NCI-H460 (cell line): ENCODE data around the gene ACVR1B. TPM values are rescaled to one million over a fixed set of nuclear protein-coding genes. Genes with fewer than 3 reads are reported as not detected.

Experiments
- DNase-seq: peaks from one replicate; pipeline ENCODE4 v3.0.0-alpha.2; 2016; ENCODE audit warnings: low read depth; ENCODE audit errors: extremely low read depth
- total RNA-seq: library from RNA; depleted of rRNA; stranded (reverse); fragments of >200 nt; shearing (Covaris generic); gene quantifications from 2 replicates; pipeline ENCODE4 v1.2.3, GENCODE V29; 2014

ACVR1B gene
- total RNA-seq, 1 experiment from 2014 or later, result 7.7 TPM

DNA sequence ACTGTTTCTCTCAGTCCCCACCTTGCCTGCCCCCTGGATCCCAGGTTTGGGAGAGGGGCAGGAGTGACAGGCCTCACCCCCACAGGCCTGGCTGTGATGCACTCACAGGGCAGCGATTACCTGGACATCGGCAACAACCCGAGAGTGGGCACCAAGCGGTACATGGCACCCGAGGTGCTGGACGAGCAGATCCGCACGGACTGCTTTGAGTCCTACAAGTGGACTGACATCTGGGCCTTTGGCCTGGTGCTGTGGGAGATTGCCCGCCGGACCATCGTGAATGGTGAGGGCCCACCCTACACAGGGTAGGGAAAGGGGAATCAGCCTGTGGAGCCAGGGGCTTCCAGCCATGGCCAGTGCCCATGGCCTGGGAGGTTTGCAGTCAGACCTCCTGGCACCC, 35.5 kb upstream of the ACVR1B start:
- no peak for DNase-seq

DNA sequence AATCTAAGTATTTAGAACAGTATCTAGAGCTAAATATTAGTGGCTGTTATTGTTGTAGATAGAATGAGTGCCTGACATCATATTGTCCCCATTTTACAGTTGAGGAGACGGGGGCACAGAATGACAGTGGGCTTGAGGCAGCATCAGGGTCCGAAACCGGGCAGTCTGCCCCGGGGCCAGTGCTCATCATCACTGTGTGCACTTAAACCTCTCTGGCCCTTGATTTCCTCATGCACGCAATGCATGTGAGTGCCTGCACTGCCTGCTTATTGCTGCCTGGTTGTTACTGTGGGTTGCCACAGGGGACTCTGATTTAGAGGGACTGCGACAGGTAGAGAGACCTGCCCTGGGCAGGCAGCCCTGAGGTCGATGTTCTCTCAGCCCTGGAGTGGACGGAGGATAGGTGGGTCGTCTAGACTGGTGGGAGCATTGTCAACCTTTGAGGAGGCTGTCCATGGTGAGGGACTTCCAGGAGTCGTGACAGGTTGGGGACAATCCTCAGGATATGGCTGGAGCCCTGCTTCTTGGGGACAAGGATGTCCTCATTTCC, 34.4 kb upstream of the ACVR1B start:
- no peak for DNase-seq

- DNase-seq, result no peak
These were observed 33.6 kb upstream of the ACVR1B start for GRCh38 chr12:51917746-51918453.

DNA sequence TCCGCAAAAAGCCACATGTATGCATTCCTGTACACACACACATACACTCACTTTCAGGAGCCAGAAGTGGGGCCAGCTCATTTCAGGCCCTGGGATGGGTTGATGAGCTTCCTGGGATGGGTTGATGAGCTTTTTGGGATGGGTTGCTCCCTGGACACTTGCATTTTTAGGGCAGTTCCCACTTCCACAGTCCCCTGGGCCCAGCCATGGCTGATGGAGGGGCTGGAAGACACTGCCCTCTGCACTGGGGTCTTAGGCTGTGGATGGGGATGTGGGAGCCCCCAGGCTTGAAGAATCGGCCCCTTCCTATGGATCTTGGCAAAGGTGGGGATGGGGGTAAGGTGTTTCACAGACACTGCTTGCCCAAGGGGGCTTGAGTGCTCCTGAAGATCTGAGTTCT, 31.5 kb upstream of the ACVR1B start:
- no peak for DNase-seq

DNA sequence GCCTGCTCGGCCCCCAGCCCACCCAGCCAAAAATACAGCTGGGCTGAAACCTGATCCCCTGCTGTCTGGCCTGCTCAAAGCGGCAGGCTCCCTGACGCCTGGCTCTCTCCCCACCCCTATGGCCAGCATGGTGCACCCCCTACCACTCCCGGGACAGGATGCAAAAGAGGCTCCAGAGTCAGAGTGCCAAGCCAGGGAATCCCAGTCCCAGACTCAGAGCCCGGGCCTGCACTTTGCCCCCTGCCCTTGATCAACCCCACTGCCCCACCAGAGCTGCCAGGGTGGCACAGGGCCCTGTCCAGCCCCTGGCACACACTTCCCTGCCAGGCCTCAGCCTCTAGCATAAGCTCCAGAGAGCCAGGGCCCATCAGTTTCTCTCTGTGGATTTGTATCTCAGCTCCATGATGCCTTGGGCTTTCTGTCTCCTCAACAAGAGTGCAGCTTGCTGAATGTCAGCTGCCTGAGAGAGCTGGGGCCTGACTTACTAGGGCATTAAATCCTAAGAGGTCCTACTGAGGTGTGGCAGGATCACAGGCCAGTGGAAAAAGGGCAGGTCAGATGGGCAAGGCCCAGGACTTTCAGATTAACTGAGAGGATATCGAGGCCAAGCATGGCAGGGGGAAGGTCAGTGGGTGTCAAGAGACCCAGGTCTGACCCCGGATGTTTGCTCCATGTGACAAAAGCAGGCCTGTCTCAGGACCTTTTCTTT, 30.3 kb upstream of the ACVR1B start:
- no peak for DNase-seq

- no peak for DNase-seq
These were observed 29.4 kb upstream of the ACVR1B start for GRCh38 chr12:51922146-51922545.

- DNase-seq, result no peak
These were observed 28.6 kb upstream of the ACVR1B start for GRCh38 chr12:51922762-51923505.

- peak; percentile 7 for DNase-seq
These were observed 27.8 kb upstream of the ACVR1B start for GRCh38 chr12:51923506-51924365.

GRCh38 chr12:51924551-51925319, 26.8 kb upstream of the ACVR1B start:
- DNase-seq, result no peak

- no peak for DNase-seq
These were observed 26.0 kb upstream of the ACVR1B start for GRCh38 chr12:51925346-51926063.

DNA sequence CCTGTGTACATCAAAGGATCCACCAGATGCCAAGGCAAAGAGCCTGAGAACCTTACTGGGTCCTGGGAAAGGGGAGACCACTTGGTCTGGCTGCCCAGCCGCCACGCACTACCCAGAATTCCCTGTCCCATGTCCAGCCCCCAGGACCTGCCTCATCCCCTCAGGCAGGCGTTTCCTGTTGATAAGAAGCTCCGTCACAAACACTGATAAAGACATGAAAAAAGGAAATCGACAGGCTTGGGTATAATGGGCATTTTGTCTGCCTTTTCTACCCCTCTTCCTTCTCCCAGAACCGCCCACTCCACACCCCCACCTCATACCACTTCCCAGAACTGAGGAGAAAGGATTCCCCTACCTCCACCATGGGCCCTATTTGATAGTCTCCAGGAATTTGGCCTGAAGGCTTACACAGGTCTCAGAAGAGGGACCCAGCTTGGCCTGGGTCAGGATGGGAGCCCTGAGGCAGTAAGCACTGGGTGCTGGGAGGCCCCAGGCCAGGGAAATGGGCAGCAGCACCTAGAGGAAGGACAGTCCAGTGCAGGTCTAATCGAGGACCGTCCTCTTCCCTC, 25.4 kb upstream of the ACVR1B start:
- DNase-seq, result no peak

- no peak for DNase-seq
These were observed 24.8 kb upstream of the ACVR1B start for GRCh38 chr12:51926718-51927117.

GRCh38 chr12:51932218-51933076, 19.1 kb upstream of the ACVR1B start:
- no peak for DNase-seq

DNA sequence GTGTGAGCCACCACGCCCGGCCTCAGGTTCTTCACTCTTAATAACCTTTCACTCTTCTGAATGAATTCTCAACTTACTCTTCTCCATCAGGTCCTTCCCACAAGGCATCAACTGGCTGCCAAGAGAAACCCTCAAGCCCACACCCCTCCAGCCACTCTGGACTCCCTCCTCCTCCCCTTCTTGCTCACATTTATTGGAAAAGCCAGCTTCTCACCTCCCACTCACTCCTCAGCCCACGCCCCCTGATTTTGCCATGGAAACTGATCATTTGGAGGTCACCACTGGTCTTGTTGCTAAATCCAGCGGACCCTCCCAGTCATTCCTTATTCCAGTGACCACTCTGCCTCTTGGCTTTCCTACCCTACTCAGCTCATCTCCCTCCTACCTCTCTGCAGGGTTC, 17.4 kb upstream of the ACVR1B start:
- DNase-seq, result no peak

GRCh38 chr12:51937926-51938325, 13.6 kb upstream of the ACVR1B start:
- DNase-seq, result no peak

- DNase-seq, result no peak
These were observed 12.8 kb upstream of the ACVR1B start for GRCh38 chr12:51938726-51939125.

DNA sequence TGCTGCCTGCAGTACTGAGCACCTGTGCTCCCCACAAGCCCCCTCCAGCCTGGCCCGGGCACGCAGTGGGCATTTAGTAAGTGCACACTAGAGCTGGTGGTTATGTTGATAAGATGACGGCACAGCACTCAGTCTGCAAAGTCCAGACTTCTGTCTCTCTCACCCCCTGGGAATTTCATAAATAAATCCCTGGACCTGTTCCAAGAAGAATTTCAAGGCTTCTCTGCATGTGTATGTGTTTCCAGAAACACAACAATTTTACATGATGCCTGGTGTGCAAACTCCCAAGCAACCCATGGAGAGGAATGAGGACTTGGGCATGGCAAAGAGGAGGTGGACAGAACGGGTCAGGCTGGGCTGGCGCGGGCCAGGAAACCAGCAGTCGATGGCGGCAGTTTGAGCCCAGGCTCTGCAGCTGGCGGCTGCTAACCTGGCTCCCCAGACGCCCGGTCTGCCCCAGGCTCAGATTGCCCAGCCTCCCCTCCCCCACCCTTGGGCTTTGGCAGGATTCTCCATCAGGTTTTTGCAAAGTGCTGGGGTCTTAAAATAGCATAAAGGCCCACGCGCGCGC, 10.4 kb upstream of the ACVR1B start:
- DNase-seq, result no peak
